Heart left ventricle (tissue), 16 donors: ENCODE measurements around the gene WIPF1. TPM values are rescaled to one million over a fixed set of nuclear protein-coding genes. Genes with fewer than 3 reads are reported as not detected.
A peak's percentile ranks its signal among the peaks of the same experiment; 100 is the strongest.

Source experiments
- ATAC-seq, 4 donors: fragments of 200-7000 bp; cut with Tn5 transposase; one replicate each; pipeline ENCODE4 v1.9.1; 2020 to 2022; ENCODE audit warnings: moderate library complexity in 4 of 4, mild to moderate bottlenecking in 3 of 4, moderate number of reproducible peaks in 1 of 4
- DNase-seq, 5 donors: peaks; one replicate each; pipeline ENCODE4 v3.0.0-alpha.2; 2020
- H3K27ac ChIP-seq, 12 donors: fragments of 200-600 bp; sonication (generic) in 4 of 12; one replicate each; pipeline versions ENCODE4 v1.5.0 to v1.8.0; 2016 to 2022; ENCODE audit warnings: mild to moderate bottlenecking in 2 of 12
- H3K27me3 ChIP-seq, 9 donors: fragments of 200-600 bp; sonication (generic) in 2 of 9; one replicate each; pipeline versions ENCODE4 v1.5.1 to v1.8.0; 2016 to 2022; ENCODE audit warnings: mild to moderate bottlenecking in 3 of 9
- H3K36me3 ChIP-seq, 9 donors: fragments of 200-600 bp; sonication (generic) in 2 of 9; one replicate each; pipeline versions ENCODE4 v1.5.0 to v1.8.0; 2018 to 2022; ENCODE audit warnings: mild to moderate bottlenecking in 2 of 9
- H3K4me1 ChIP-seq, 12 donors: fragments of 200-600 bp; sonication (generic) in 4 of 12; one replicate each; pipeline versions ENCODE4 v1.5.0 to v1.8.0; 2016 to 2022; ENCODE audit warnings: mild to moderate bottlenecking in 3 of 12
- H3K4me3 ChIP-seq, 12 donors: fragments of 200-600 bp; sonication (generic) in 4 of 12; one replicate each; pipeline versions ENCODE4 v1.5.0 to v1.8.0; 2017 to 2022; ENCODE audit warnings: mild to moderate bottlenecking in 9 of 12, moderate library complexity in 4 of 12
- H3K9me3 ChIP-seq, 12 donors: fragments of 200-600 bp; sonication (generic) in 4 of 12; one replicate each; pipeline versions ENCODE4 v1.5.0 to v1.8.0; 2016 to 2022; ENCODE audit warnings: mild to moderate bottlenecking in 1 of 12
- CTCF ChIP-seq, 12 donors: fragments of 200-600 bp; sonication (generic) in 4 of 12; IDR thresholded peaks; one replicate each; pipeline versions ENCODE4 v1.5.0 to v1.8.0; 2018 to 2022; ENCODE audit warnings: antibody characterized with exemption in 12 of 12, mild to moderate bottlenecking in 5 of 12
- POLR2A ChIP-seq, 2 donors: fragments of 450-650 bp; IDR thresholded peaks; one replicate each; pipeline ENCODE4 v1.6.1; 2017; ENCODE audit warnings: antibody characterized with exemption in 2 of 2, mild to moderate bottlenecking in 2 of 2, moderate library complexity in 2 of 2
- WGBS, 4 donors: extraction: QIAGEN DNeasy Blood & Tissue Kit in 2 of 4; methylation state at CpG; one replicate each; pipeline versions ENCODE4 v1.1.5 to v1.1.7; 2013 to 2018; 5-methylcytosine and 5-hydroxymethylcytosine counted together
- intact Hi-C, 10 donors: fragments of 100-400 bp; cut with DNase I; formaldehyde crosslinking; loops; one replicate each; pipeline versions ENCODE4 v1.11.1 to v1.14.2; 2022
- polyA plus RNA-seq, 2 donors: library from polyadenylated mRNA; stranded (reverse); fragments of 200-250 nt; gene quantifications; one replicate each; pipeline ENCODE4 v1.2.3, GENCODE V29; 2013
- total RNA-seq, 9 donors: library from RNA; depleted of rRNA in 2 of 9; stranded (reverse); fragments of >200 nt in 2 of 9; fragmentation: NEBNext Ultra II Directional in 3 of 9; extraction: Animal tissue kit (Norgen Biotek cat#: 25700) in 3 of 9; gene quantifications; one replicate each; pipeline versions ENCODE4 v1.1.0 to v1.2.4, GENCODE V29; 2016 to 2023
- donor health status: ischemic (EF 13 %, LVEDD 7.1; RV severe dilation, severe dysfunction).
- donor health status: healthy with polysubstance abuse.
- donor health status: DM: no; HTN: yes; CAD: no.
- donor health status: DM: no; HTN: no; CAD: no.
- donor health status: ischemic (EF 25% LVEDD 6.9; RV normal size, moderate dysfunction).
- donor health status: ischemic (EF 25% LVEDD 5.7; RV mildly dilated, moderate dysfunction).
- donor health status: healthy.
- donor health status: DM: yes; HTN: yes; CAD: no.
- donor health status: ischemic (EF 35%, LVEDD 5.7; RV mildly dilated, moderate dysfunction).
- donor health status: nonischemic (EF 11% LVEDD 7.7; RV severe dilation, severe dysfunction).
- donor health status: DM: yes; HTN: yes; CAD: no.
- donor health status: PGD.
- donor health status: ischemic (EF 29% LVEDD 5.4; RV normal size, mild dysfunction).
- donor health status: nonischemic (EF 23%, LVEDD 6.1; RV moderate dilation, normal function).

Gene WIPF1
- total and polyA plus RNA-seq, 11 donors = 9.7 to 73.2 (median 13.9) TPM

DNA sequence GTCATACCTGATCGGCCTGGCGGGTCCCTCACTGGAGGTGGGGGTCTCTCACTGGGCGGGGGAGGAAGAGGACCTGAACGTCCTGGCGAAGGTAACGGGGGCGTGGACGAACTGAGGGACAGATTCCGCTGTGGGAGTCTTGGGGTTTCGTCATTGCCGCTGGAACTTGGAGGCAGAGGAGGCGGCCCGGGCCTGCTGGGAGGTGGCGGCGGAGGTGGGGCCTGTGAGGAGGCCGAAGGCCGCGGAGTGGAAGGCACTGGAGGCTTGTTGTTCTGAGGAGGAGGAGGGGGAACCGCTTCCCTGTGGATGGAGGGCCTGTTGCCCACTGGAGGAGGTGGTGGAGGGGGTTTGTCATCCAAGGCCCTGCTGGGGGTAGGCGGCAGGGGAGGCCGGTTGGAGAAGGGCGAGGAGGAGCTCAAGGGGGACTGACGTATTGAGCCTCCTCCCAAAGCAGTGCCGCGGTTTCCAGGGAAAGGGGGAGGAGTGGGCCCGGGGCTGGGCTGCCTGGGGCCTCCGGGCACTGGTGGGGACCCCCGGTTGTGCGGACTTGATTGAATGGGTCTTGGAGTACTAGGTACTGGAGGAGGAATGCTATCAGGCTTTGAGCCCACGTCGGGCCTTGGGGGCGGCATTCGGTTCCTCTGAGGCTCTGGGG, 25.8 kb downstream of the WIPF1 start:
- Histone ChIP-seq H3K4me3 (no peak overlapping the region), H3K27ac (no peak overlapping the region), H3K4me1 (peaks cover 0 to 28% (median 0%) of the 10 kb centered on the region in 12 donors), H3K36me3 (peaks cover 0 to 100% (median 77%) of the 10 kb centered on the region in 9 donors), H3K27me3 (no peaks in the 10 kb centered on the region), H3K9me3 (no peaks in the 10 kb centered on the region)
- TF ChIP-seq CTCF (IDR thresholded peaks at IDR 0.05) = no peak
- TF ChIP-seq POLR2A (IDR thresholded peaks at IDR 0.05) = no peak
- DNase-seq (no peak), ATAC-seq (peak in 1 of 4 donors; percentile 29)
- 91 to 95% (median 92%) methylated on average over 29 to 33 of the region's 33 CpGs for WGBS, 4 donors
- intact Hi-C loops = loop anchor here in 2 of 10 donors (10.0 kb wide), 1 partner anchor 113 kb away; no protein-coding TSS in a partner anchor

DNA sequence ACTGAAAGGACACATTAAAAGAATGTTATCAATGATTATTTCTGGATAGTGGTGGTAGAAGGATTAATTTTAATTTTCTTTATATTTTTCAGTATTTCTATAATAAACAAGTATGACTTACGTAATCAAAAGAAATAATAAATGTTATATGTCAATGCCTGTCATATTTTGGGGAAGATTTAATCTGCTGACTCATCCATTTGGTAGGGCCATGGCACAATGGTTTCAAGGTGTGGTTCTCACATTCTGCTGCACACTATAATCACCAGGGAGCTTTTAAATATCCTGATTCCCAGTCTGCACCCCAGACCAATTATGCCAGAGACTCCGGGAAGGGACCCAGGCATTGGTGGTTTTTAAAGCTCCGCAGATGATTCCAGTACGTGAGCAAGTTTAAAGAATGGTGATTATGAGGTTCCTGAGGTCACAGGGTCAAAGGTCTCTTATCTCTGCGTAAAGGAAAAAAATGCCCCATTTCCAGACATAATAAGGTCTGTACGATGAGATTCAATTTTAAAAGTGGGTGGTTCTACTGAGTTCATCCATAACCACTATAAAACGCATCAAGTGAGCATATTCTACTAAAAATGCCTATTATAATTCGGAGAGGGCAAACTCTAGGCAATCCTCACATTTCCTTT, 27.2 kb downstream of the WIPF1 start:
- 95 to 97% (median 96%) methylated on average over 8 of the region's 8 CpGs for whole genome bisulfite sequencing, 4 donors
- H3K4me3 ChIP-seq = no peak overlapping the region
- intact Hi-C loops = loop anchor here in 2 of 10 donors (10.0 kb wide), 1 partner anchor 114 kb away; no protein-coding TSS in a partner anchor
- H3K27me3 ChIP-seq = no peaks in the 10 kb centered on the region
- no peak for ATAC-seq
- peaks cover 0 to 28% (median 0%) of the 10 kb centered on the region in 12 donors for H3K4me1 ChIP-seq
- no peaks in the 10 kb centered on the region for H3K9me3 ChIP-seq
- TF ChIP-seq CTCF (IDR thresholded peaks at IDR 0.05) (no peak), POLR2A (IDR thresholded peaks at IDR 0.05) (no peak)
- no peak for DNase-seq
- H3K27ac ChIP-seq = no peak overlapping the region
- peaks cover 0 to 100% (median 79%) of the 10 kb centered on the region in 9 donors for H3K36me3 ChIP-seq

DNA sequence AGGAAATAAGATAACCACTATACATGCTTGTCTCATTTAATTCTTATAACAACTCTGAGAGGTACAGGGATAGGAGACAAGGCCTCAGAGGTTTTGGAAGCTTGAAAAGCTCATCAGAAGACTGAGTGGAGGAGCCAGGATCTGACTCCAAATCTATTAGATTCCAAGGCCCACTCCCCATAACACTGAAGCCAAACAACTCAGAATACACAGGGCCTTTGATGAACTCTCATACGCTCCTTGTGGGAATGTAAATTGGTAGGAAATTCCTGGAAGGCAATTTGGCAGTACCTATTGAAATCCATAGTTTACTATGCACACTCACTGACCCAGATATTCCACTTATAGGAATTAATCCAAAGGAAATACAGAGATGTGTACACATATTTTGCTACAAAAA, 27.9 kb downstream of the WIPF1 start:
- Histone ChIP-seq H3K27ac (no peak overlapping the region), H3K9me3 (no peaks in the 10 kb centered on the region), H3K36me3 (peaks cover 0 to 100% (median 79%) of the 10 kb centered on the region in 9 donors), H3K4me3 (no peak overlapping the region), H3K4me1 (peaks cover 0 to 26% (median 0%) of the 10 kb centered on the region in 12 donors), H3K27me3 (no peaks in the 10 kb centered on the region)
- ATAC-seq (no peak), DNase-seq (no peak)
- WGBS, 4 donors = 0 to 97% (median 28%) methylated on average over 1 of the region's 1 CpG
- intact Hi-C loops = loop anchor here in 2 of 10 donors (10.0 kb wide), 2 partner anchors 115 to 425 kb away; no protein-coding TSS in a partner anchor
- TF ChIP-seq POLR2A (IDR thresholded peaks at IDR 0.05) (no peak), CTCF (IDR thresholded peaks at IDR 0.05) (no peak)

GRCh38 chr2:174568425-174568824, 29.2 kb downstream of the WIPF1 start:
- TF ChIP-seq CTCF (IDR thresholded peaks at IDR 0.05) = no peak
- no peak for TF ChIP-seq POLR2A (IDR thresholded peaks at IDR 0.05)
- Histone ChIP-seq H3K4me1 (peaks cover 0 to 13% (median 0%) of the 10 kb centered on the region in 12 donors), H3K4me3 (no peak overlapping the region), H3K27me3 (no peaks in the 10 kb centered on the region), H3K36me3 (peaks cover 0 to 99% (median 82%) of the 10 kb centered on the region in 9 donors), H3K27ac (no peak overlapping the region), H3K9me3 (no peaks in the 10 kb centered on the region)
- no peak for ATAC-seq
- no peak for DNase-seq
- intact Hi-C loops = loop anchor here in 1 of 10 donors (10.0 kb wide), 1 partner anchor 426 kb away; no protein-coding TSS in a partner anchor
